ENCODE data around the gene HBE1. TPM values are rescaled to one million over a fixed set of nuclear protein-coding genes. Genes with fewer than 3 reads are reported as not detected.

HBE1 gene
- total and polyA plus RNA-seq, 10 of the 15 experiments (the other 5 are each of a cell fraction or from before 2014, with no cell fraction given): 0.13 to 2.7 (median 0.62) TPM; not detected in 5

GRCh38 chr11:5310423-5310822, 40.7 kb upstream of the HBE1 start:
- no peaks in the 10 kb centered on the region; a peak in 1 of 4 replicates for H3K27me3 ChIP-seq (replicated peaks in 1 of 2; ENCODE audit: control insufficient read depth in 2 of 2, insufficient read depth in 2 of 2, low read length in 1 of 2)
- no peaks in the 10 kb centered on the region for H3K36me3 ChIP-seq (ENCODE audit: control insufficient read depth in 2 of 2, insufficient read depth in 2 of 2, low read length in 1 of 2)
- ChIA-PET POLR2A (no interaction called here), SMC1A (ENCODE audit: uncharacterized antibody, unreplicated experiment) (no interaction called here), RAD21 (ENCODE audit: unreplicated experiment) (no interaction called here), CTCF (no interaction called here)
- ATAC-seq (no peak), DNase-seq (ENCODE audit: low read depth, low spot score) (no peak), FAIRE-seq (no peak)
- BruUV-seq (replicated peaks): no TSS peak
- no peak for TF ChIP-seq BMI1 (IDR thresholded peaks at IDR 0.05; ENCODE audit: borderline replicate concordance)
- no peak for TF ChIP-seq ETV6 (conservative IDR thresholded peaks at IDR 0.05 in 1 of 2, IDR thresholded peaks at IDR 0.05 in 1 of 2; ENCODE audit: borderline replicate concordance in 1 of 2, low read depth in 1 of 2)
- TF ChIP-seq IRF5 (IDR thresholded peaks at IDR 0.05; ENCODE audit: borderline replicate concordance): no peak
- no peak for TF ChIP-seq MTA2 (IDR thresholded peaks at IDR 0.05; ENCODE audit: low read depth)
- no peak for TF ChIP-seq NFYB (IDR thresholded peaks at IDR 0.05; ENCODE audit: insufficient read depth, low read depth, low read length)
- no peak for TF ChIP-seq RAD51 (IDR thresholded peaks at IDR 0.05)
- H3K9ac ChIP-seq (ENCODE audit: control insufficient read depth, insufficient read depth, low read length): no peak overlapping the region
- in situ Hi-C loops (cut with MboI) (no loop called here), intact Hi-C loops (cut with micrococcal nuclease; ENCODE audit: unreplicated experiment) (no loop called here)
- no peaks in the 10 kb centered on the region for H3K9me3 ChIP-seq (replicated peaks; ENCODE audit: control insufficient read depth, insufficient read depth, low read length)
- WGBS (ENCODE audit: insufficient coverage, insufficient replicate concordance, low lambda C conversion rate, missing lambda C conversion rate): 80% methylated on average over 1 of the region's 1 CpG
- H3K4me3 ChIP-seq: no peak overlapping the region
- H2AFZ ChIP-seq (ENCODE audit: control insufficient read depth, low read depth, low read length): no peak overlapping the region
- no peak overlapping the region for H3K4me2 ChIP-seq (ENCODE audit: control insufficient read depth, insufficient read depth)
- H3K4me1 ChIP-seq (ENCODE audit: control insufficient read depth, insufficient read depth, low read length): no peaks in the 10 kb centered on the region
- H4K20me1 ChIP-seq (ENCODE audit: control insufficient read depth, insufficient read depth): no peaks in the 10 kb centered on the region
- no peaks in the 10 kb centered on the region for H3K79me2 ChIP-seq (ENCODE audit: control insufficient read depth, insufficient read depth, low read length)
- no peak overlapping the region for H3K27ac ChIP-seq (ENCODE audit: control insufficient read depth, insufficient read depth)
